Measurements from ENCODE around the gene DNAAF9.

- TF ChIP-seq CTCF (conservative IDR thresholded peaks at IDR 0.05; ENCODE audit: low read depth, low read length) (no peak), SMC3 (IDR thresholded peaks at IDR 0.05; ENCODE audit: low read depth, low read length) (no peak), RCOR1 (IDR thresholded peaks at IDR 0.05; ENCODE audit: insufficient replicate concordance, low read length) (no peak)
Observed at GRCh38 chr20:3447321-3447720, 39.9 kb upstream of the DNAAF9 start.

All from IMR-90 (cell line).